Peyer's patch (tissue), 4 donors: ENCODE data around the gene MSANTD2. TPM values are rescaled to one million over a fixed set of nuclear protein-coding genes. Genes with fewer than 3 reads are reported as not detected.
A peak's percentile ranks its signal among the peaks of the same experiment; 100 is the strongest.

ENCODE experiments used
- DNase-seq, 3 donors: peaks; one replicate each; pipeline ENCODE4 v3.0.0-alpha.2; 2017 to 2019
- H3K27ac ChIP-seq, 4 donors: fragments of 200-600 bp; sonication (generic); one replicate each; pipeline ENCODE4 v1.5.1; 2016 to 2019
- H3K27me3 ChIP-seq, 2 donors: fragments of 200-600 bp; sonication (generic); one replicate each; pipeline ENCODE4 v1.5.1; 2019
- H3K36me3 ChIP-seq, 3 donors: fragments of 200-600 bp; sonication (generic); one replicate each; pipeline ENCODE4 v1.5.1; 2016 to 2019
- H3K4me1 ChIP-seq, 4 donors: fragments of 200-600 bp; sonication (generic); one replicate each; pipeline ENCODE4 v1.5.1; 2016 to 2019
- H3K4me3 ChIP-seq, 4 donors: fragments of 200-600 bp; sonication (generic); 1 replicate in 3 of 4; 2 replicates in 1 of 4; pipeline ENCODE4 v1.5.1; 2016 to 2019; ENCODE audit warnings: mild to moderate bottlenecking in 1 of 4
- H3K9me3 ChIP-seq, 4 donors: fragments of 200-600 bp; sonication (generic); one replicate each; pipeline ENCODE4 v1.5.1; 2016 to 2019; ENCODE audit warnings: mild to moderate bottlenecking in 1 of 4
- POLR2A ChIP-seq, 2 donors: fragments of 450-650 bp; IDR thresholded peaks; one replicate each; pipeline ENCODE4 v1.5.1; 2017; ENCODE audit warnings: antibody characterized with exemption in 2 of 2, mild to moderate bottlenecking in 2 of 2, moderate library complexity in 2 of 2
- total RNA-seq, 4 donors: library from RNA; depleted of rRNA; stranded (reverse); fragments of >200 nt; gene quantifications; one replicate each; pipeline ENCODE4 v1.1.0, GENCODE V29; 2016
- TF ChIP-seq, protein P1 (sequence below), 6 experiments: fragments of 450-650 bp in 4 of 6; fragments of 200-600 bp in 2 of 6; sonication (generic) in 1 of 6; IDR thresholded peaks; one replicate each; pipeline ENCODE4 v1.5.1; 2017 to 2019; ENCODE audit warnings: antibody characterized with exemption in 6 of 6, mild to moderate bottlenecking in 3 of 6, moderate library complexity in 1 of 6

MSANTD2 gene
- total RNA-seq, 4 donors from 2014 or later, result 16.5 to 33.8 (median 17.3) TPM

DNA sequence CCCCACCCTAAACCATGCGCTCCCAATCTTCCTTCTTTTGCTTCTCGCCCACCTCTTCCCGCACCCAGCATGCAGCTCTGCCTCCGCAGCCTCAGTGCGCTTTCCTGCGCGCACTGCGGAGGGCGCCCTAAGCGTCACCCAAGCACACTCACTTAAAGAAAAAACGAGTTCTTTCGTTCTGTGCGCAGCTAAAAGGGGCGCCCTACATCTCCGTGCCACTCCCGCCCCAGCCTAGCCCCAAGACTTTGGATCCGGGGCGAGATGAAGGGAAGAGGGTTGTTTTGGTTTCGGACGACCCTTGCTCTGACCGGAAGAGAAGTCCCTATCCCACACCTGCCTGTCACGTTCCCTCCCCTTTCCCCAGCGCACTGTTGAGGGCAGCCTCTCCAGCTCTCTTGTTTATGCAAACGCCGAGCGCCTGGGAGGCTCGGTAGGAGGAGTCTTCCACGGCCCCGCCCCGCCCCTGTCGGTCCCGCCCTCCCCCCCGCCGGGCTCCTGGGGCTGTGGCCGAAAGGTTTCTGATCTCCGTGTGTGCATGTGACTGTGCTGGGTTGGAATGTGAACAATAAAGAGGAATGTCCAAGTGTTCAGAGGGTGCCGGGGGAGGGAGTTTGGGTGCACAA, 53.5 kb downstream of the MSANTD2 start:
- TF ChIP-seq, protein P1, sequence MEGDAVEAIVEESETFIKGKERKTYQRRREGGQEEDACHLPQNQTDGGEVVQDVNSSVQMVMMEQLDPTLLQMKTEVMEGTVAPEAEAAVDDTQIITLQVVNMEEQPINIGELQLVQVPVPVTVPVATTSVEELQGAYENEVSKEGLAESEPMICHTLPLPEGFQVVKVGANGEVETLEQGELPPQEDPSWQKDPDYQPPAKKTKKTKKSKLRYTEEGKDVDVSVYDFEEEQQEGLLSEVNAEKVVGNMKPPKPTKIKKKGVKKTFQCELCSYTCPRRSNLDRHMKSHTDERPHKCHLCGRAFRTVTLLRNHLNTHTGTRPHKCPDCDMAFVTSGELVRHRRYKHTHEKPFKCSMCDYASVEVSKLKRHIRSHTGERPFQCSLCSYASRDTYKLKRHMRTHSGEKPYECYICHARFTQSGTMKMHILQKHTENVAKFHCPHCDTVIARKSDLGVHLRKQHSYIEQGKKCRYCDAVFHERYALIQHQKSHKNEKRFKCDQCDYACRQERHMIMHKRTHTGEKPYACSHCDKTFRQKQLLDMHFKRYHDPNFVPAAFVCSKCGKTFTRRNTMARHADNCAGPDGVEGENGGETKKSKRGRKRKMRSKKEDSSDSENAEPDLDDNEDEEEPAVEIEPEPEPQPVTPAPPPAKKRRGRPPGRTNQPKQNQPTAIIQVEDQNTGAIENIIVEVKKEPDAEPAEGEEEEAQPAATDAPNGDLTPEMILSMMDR (IDR thresholded peaks at IDR 0.05), result peak; percentile 12 to 73 (median 58)
- peak; percentile 80 to 92 for TF ChIP-seq POLR2A (IDR thresholded peaks at IDR 0.05)
- peak overlapping the region; percentile 64 to 75 (median 70) for H3K4me3 ChIP-seq
- no peaks in the 10 kb centered on the region for H3K9me3 ChIP-seq
- peak; percentile 89 to 96 (median 96) for DNase-seq
- peaks cover 0 to 26% (median 3%) of the 10 kb centered on the region in 4 donors for H3K4me1 ChIP-seq
- H3K36me3 ChIP-seq, result no peaks in the 10 kb centered on the region
- peak overlapping the region; percentile 77 to 92 (median 82) for H3K27ac ChIP-seq
- H3K27me3 ChIP-seq, result no peaks in the 10 kb centered on the region

DNA sequence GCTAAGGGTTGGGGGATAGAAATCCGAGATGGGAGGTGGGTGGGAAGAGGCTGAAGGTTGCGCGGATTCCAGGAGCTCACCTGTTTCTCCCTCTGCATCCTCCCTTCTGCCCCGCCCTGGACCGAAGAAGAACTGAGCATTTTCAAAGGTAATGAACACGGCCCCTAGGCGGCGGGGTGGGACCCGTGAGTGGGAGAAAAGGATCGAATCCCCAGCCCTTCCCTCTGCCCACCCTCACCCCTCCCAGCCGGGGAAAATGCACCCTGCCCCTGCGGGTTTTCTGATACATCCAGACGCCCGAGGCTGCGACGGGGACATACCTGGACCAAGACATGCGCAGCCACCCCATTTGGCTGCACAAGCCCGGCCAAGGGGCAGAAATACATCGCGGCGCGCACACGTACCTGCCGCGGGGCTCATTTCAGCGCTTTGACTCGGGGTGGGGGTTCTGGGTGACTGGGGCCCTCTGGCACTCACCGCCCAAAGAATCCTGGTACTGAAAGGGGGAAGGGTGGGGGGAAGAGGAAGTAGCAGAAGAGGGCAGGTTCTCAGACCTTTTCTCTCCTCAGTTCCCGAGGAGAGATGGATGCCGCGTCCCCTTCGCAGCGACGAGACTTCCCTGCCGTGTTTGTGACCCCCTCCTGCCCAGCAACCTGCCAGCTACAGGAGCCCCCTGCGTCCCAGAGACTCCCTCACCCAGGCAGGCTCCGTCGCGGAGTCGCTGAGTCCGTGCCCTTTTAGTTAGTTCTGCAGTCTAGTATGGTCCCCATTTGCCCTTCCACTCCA, 54.2 kb downstream of the MSANTD2 start:
- H3K4me3 ChIP-seq, result peak overlapping the region; percentile 64 to 75 (median 70)
- H3K27me3 ChIP-seq, result no peaks in the 10 kb centered on the region
- H3K27ac ChIP-seq, result peak overlapping the region; percentile 77 to 92 (median 82)
- peak; percentile 55 to 72 (median 68) for DNase-seq
- H3K4me1 ChIP-seq, result peaks cover 0 to 22% (median 3%) of the 10 kb centered on the region in 4 donors
- no peaks in the 10 kb centered on the region for H3K9me3 ChIP-seq
- TF ChIP-seq POLR2A (IDR thresholded peaks at IDR 0.05), result no peak
- TF ChIP-seq, protein P1 (IDR thresholded peaks at IDR 0.05), result peak in 4 of 6 experiments; percentile 13 to 56 (median 50)
- no peaks in the 10 kb centered on the region for H3K36me3 ChIP-seq

DNA sequence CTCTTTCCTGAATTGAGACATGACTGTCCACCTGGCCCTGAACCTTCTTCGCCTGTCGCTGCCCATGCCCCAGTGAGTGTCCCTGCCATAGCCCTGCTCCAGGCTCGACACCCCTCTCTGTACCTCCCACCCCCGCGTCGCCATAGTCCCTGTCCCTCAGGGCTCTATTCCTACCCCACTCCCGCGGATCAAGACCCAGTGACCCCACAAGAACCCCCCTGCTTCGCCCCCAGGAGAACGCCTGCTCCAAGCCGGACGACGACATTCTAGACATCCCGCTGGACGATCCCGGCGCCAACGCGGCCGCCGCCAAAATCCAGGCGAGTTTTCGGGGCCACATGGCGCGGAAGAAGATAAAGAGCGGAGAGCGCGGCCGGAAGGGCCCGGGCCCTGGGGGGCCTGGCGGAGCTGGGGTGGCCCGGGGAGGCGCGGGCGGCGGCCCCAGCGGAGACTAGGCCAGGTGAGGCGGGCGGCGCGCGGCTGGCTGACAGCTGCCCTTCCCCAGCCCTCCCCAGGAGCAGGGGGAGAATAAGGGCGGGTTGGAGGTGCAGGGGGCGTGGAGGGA, 54.9 kb downstream of the MSANTD2 start:
- peaks cover 0 to 28% (median 6%) of the 10 kb centered on the region in 4 donors for H3K4me1 ChIP-seq
- H3K4me3 ChIP-seq, result peak overlapping the region; percentile 64 to 75 (median 70)
- no peak overlapping the region for H3K27ac ChIP-seq
- no peak for DNase-seq
- no peak for TF ChIP-seq POLR2A (IDR thresholded peaks at IDR 0.05)
- TF ChIP-seq, protein P1 (IDR thresholded peaks at IDR 0.05), result no peak
- H3K27me3 ChIP-seq, result no peaks in the 10 kb centered on the region
- no peaks in the 10 kb centered on the region for H3K9me3 ChIP-seq
- H3K36me3 ChIP-seq, result no peaks in the 10 kb centered on the region

DNA sequence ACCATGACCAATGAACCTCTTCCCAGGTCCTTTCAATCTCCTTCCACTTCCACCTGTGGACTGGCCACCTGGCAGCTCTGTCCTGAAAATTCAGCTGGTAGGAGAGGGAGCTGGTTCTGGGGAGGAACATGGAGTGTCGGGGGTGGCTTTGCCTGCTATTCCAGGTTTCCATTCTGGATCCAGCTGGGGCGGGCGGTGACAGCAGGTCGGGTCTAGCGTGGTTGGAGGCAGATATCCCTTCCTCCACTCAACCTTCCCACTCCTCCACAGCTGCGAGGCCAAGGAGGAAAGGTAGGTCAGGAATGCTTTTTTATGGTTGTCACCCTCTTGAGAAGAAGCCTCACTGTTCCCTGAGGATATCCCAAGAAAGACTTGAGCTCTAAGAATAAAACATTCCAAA, 57.2 kb downstream of the MSANTD2 start:
- no peaks in the 10 kb centered on the region for H3K27me3 ChIP-seq
- no peak overlapping the region for H3K27ac ChIP-seq
- no peaks in the 10 kb centered on the region for H3K36me3 ChIP-seq
- no peak overlapping the region for H3K4me3 ChIP-seq
- no peak for TF ChIP-seq POLR2A (IDR thresholded peaks at IDR 0.05)
- TF ChIP-seq, protein P1 (IDR thresholded peaks at IDR 0.05), result no peak
- no peak for DNase-seq
- peaks cover 0 to 36% (median 12%) of the 10 kb centered on the region in 4 donors for H3K4me1 ChIP-seq
- H3K9me3 ChIP-seq, result no peaks in the 10 kb centered on the region

DNA sequence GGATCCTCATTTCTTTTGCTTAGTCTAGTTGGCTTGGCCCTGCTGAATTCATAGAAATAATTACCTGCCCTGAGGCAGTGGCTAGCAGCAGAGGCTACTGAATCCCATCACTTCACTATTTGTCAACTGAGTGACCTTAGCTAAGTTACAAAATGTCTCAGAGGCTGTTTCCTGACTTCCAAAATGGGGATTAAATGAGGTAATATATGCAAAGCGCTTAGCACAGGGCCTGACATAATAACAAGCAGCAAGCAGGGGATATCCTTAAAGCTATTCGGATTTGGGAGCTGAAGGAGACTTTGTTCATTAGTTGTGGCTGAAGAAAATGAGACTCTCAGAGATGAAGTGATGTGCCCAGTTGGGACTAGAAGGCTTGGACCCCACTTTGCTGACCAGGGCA, 57.7 kb downstream of the MSANTD2 start:
- Histone ChIP-seq H3K4me1 (peaks cover 0 to 36% (median 12%) of the 10 kb centered on the region in 4 donors), H3K27ac (no peak overlapping the region), H3K36me3 (no peaks in the 10 kb centered on the region), H3K4me3 (no peak overlapping the region), H3K9me3 (no peaks in the 10 kb centered on the region), H3K27me3 (no peaks in the 10 kb centered on the region)
- TF ChIP-seq, protein P1 (IDR thresholded peaks at IDR 0.05), result no peak
- TF ChIP-seq POLR2A (IDR thresholded peaks at IDR 0.05), result no peak
- no peak for DNase-seq
